Measurements from ENCODE around the gene VWA3B.

VWA3B gene

GRCh38 chr2:98185801-98186200 lies 98.8 kb downstream of the VWA3B start:
- Histone ChIP-seq H3K9ac (ENCODE audit: low read depth, low read length) (no peak overlapping the region), H3K9me3 (ENCODE audit: control insufficient read depth, insufficient read depth, low read length) (no peaks in the 10 kb centered on the region), H3K36me3 (ENCODE audit: insufficient read depth, low read length) (no peaks in the 10 kb centered on the region), H3K4me1 (ENCODE audit: insufficient read depth, low read length) (no peaks in the 10 kb centered on the region)

- Histone ChIP-seq H3K4me1 (ENCODE audit: insufficient read depth, low read length) (no peaks in the 10 kb centered on the region), H3K9me3 (ENCODE audit: control insufficient read depth, insufficient read depth, low read length) (no peaks in the 10 kb centered on the region), H3K36me3 (ENCODE audit: insufficient read depth, low read length) (no peaks in the 10 kb centered on the region), H3K9ac (ENCODE audit: low read depth, low read length) (no peak overlapping the region)
These were observed 100.2 kb downstream of the VWA3B start for GRCh38 chr2:98187194-98187593.

GRCh38 chr2:98188351-98189046 lies 101.5 kb downstream of the VWA3B start:
- Histone ChIP-seq H3K9ac (ENCODE audit: low read depth, low read length) (no peak overlapping the region), H3K9me3 (ENCODE audit: control insufficient read depth, insufficient read depth, low read length) (no peaks in the 10 kb centered on the region), H3K36me3 (ENCODE audit: insufficient read depth, low read length) (no peaks in the 10 kb centered on the region), H3K4me1 (ENCODE audit: insufficient read depth, low read length) (peaks cover 7% of the 10 kb centered on the region; the same call in 1 of the 2 replicates)

GRCh38 chr2:98191883-98192282 lies 104.9 kb downstream of the VWA3B start:
- Histone ChIP-seq H3K4me1 (ENCODE audit: insufficient read depth, low read length) (peaks cover 7% of the 10 kb centered on the region; the same call in 1 of the 2 replicates), H3K9me3 (ENCODE audit: control insufficient read depth, insufficient read depth, low read length) (no peaks in the 10 kb centered on the region), H3K9ac (ENCODE audit: low read depth, low read length) (no peak overlapping the region), H3K36me3 (ENCODE audit: insufficient read depth, low read length) (no peaks in the 10 kb centered on the region)

GRCh38 chr2:98201576-98201975 lies 114.6 kb downstream of the VWA3B start:
- Histone ChIP-seq H3K9me3 (ENCODE audit: control insufficient read depth, insufficient read depth, low read length) (no peaks in the 10 kb centered on the region), H3K9ac (ENCODE audit: low read depth, low read length) (no peak overlapping the region), H3K4me1 (ENCODE audit: insufficient read depth, low read length) (no peaks in the 10 kb centered on the region), H3K36me3 (ENCODE audit: insufficient read depth, low read length) (no peaks in the 10 kb centered on the region)

GRCh38 chr2:98205889-98206288 lies 118.9 kb downstream of the VWA3B start:
- Histone ChIP-seq H3K36me3 (ENCODE audit: insufficient read depth, low read length) (no peaks in the 10 kb centered on the region), H3K9me3 (ENCODE audit: control insufficient read depth, insufficient read depth, low read length) (no peaks in the 10 kb centered on the region), H3K4me1 (ENCODE audit: insufficient read depth, low read length) (no peaks in the 10 kb centered on the region), H3K9ac (ENCODE audit: low read depth, low read length) (no peak overlapping the region)

- H3K36me3 ChIP-seq (ENCODE audit: insufficient read depth, low read length): no peaks in the 10 kb centered on the region
- H3K4me1 ChIP-seq (ENCODE audit: insufficient read depth, low read length): no peaks in the 10 kb centered on the region
- no peak overlapping the region for H3K9ac ChIP-seq (ENCODE audit: low read depth, low read length)
- no peaks in the 10 kb centered on the region for H3K9me3 ChIP-seq (ENCODE audit: control insufficient read depth, insufficient read depth, low read length)
These were observed 125.4 kb downstream of the VWA3B start for GRCh38 chr2:98212092-98213000.

- no peaks in the 10 kb centered on the region for H3K36me3 ChIP-seq (ENCODE audit: insufficient read depth, low read length)
- no peaks in the 10 kb centered on the region for H3K9me3 ChIP-seq (ENCODE audit: control insufficient read depth, insufficient read depth, low read length)
- no peak overlapping the region for H3K9ac ChIP-seq (ENCODE audit: low read depth, low read length)
- H3K4me1 ChIP-seq (ENCODE audit: insufficient read depth, low read length): no peaks in the 10 kb centered on the region
These were observed 129.6 kb downstream of the VWA3B start for GRCh38 chr2:98216616-98217015.

- H3K4me1 ChIP-seq (ENCODE audit: insufficient read depth, low read length): no peaks in the 10 kb centered on the region
- no peaks in the 10 kb centered on the region for H3K9me3 ChIP-seq (ENCODE audit: control insufficient read depth, insufficient read depth, low read length)
- no peaks in the 10 kb centered on the region for H3K36me3 ChIP-seq (ENCODE audit: insufficient read depth, low read length)
- H3K9ac ChIP-seq (ENCODE audit: low read depth, low read length): no peak overlapping the region
These were observed 132.2 kb downstream of the VWA3B start for GRCh38 chr2:98219152-98219551.

- no peak overlapping the region for H3K9ac ChIP-seq (ENCODE audit: low read depth, low read length)
- no peaks in the 10 kb centered on the region for H3K4me1 ChIP-seq (ENCODE audit: insufficient read depth, low read length)
- no peaks in the 10 kb centered on the region for H3K9me3 ChIP-seq (ENCODE audit: control insufficient read depth, insufficient read depth, low read length)
- H3K36me3 ChIP-seq (ENCODE audit: insufficient read depth, low read length): no peaks in the 10 kb centered on the region
These were observed 147.0 kb downstream of the VWA3B start for GRCh38 chr2:98233941-98234340.

- Histone ChIP-seq H3K4me1 (ENCODE audit: insufficient read depth, low read length) (no peaks in the 10 kb centered on the region), H3K9me3 (ENCODE audit: control insufficient read depth, insufficient read depth, low read length) (no peaks in the 10 kb centered on the region), H3K36me3 (ENCODE audit: insufficient read depth, low read length) (no peaks in the 10 kb centered on the region), H3K9ac (ENCODE audit: low read depth, low read length) (no peak overlapping the region)
These were observed 147.8 kb downstream of the VWA3B start for GRCh38 chr2:98234776-98235175.

GRCh38 chr2:98236935-98237334 lies 150.0 kb downstream of the VWA3B start:
- H3K9ac ChIP-seq (ENCODE audit: low read depth, low read length): no peak overlapping the region
- no peaks in the 10 kb centered on the region for H3K9me3 ChIP-seq (ENCODE audit: control insufficient read depth, insufficient read depth, low read length)
- no peaks in the 10 kb centered on the region for H3K36me3 ChIP-seq (ENCODE audit: insufficient read depth, low read length)
- H3K4me1 ChIP-seq (ENCODE audit: insufficient read depth, low read length): no peaks in the 10 kb centered on the region; the same call in 1 of the 2 replicates

GRCh38 chr2:98240786-98241398 lies 153.9 kb downstream of the VWA3B start:
- H3K4me1 ChIP-seq (ENCODE audit: insufficient read depth, low read length): no peaks in the 10 kb centered on the region; the same call in 1 of the 2 replicates
- no peaks in the 10 kb centered on the region for H3K36me3 ChIP-seq (ENCODE audit: insufficient read depth, low read length)
- H3K9me3 ChIP-seq (ENCODE audit: control insufficient read depth, insufficient read depth, low read length): no peaks in the 10 kb centered on the region
- H3K9ac ChIP-seq (ENCODE audit: low read depth, low read length): no peak overlapping the region

- no peaks in the 10 kb centered on the region for H3K9me3 ChIP-seq (ENCODE audit: control insufficient read depth, insufficient read depth, low read length)
- no peaks in the 10 kb centered on the region for H3K36me3 ChIP-seq (ENCODE audit: insufficient read depth, low read length)
- H3K9ac ChIP-seq (ENCODE audit: low read depth, low read length): no peak overlapping the region
- H3K4me1 ChIP-seq (ENCODE audit: insufficient read depth, low read length): no peaks in the 10 kb centered on the region; the same call in 1 of the 2 replicates
These were observed 154.6 kb downstream of the VWA3B start for GRCh38 chr2:98241592-98241991.
